Ectodermal cell (in vitro differentiated cells): Measurements from ENCODE around the gene DPH7.

Experiments
- H3K27ac ChIP-seq: 2 replicates; pipeline ENCODE4 v1.7.0; 2013; ENCODE audit warnings: mild to moderate bottlenecking, low read depth, low read length; ENCODE audit not compliant: insufficient read depth, poor library complexity, severe bottlenecking
- H3K27me3 ChIP-seq: 2 replicates; pipeline ENCODE4 v1.7.0; 2013; ENCODE audit warnings: mild to moderate bottlenecking, low read length; ENCODE audit not compliant: insufficient read depth, control insufficient read depth, poor library complexity, severe bottlenecking
- H3K36me3 ChIP-seq: one replicate; pipeline ENCODE4 v1.7.0; 2013; ENCODE audit warnings: low read length; ENCODE audit not compliant: control insufficient read depth, insufficient read depth
- H3K4me1 ChIP-seq: one replicate; pipeline ENCODE4 v1.7.0; 2013; ENCODE audit warnings: low read length; ENCODE audit not compliant: control insufficient read depth, insufficient read depth
- H3K4me3 ChIP-seq: 2 replicates; pipeline ENCODE4 v1.7.0; 2013; ENCODE audit warnings: low read depth, low read length, control low read depth; ENCODE audit not compliant: insufficient read depth
- H3K9me3 ChIP-seq: 2 replicates; pipeline ENCODE4 v1.7.0; 2013; ENCODE audit warnings: mild to moderate bottlenecking, low read length, moderate library complexity; ENCODE audit not compliant: control insufficient read depth
- WGBS, 2 experiments: methylation state at CpG; one replicate each; pipeline ENCODE4 v1.1.7; 2013; ENCODE audit warnings: missing lambda C conversion rate in 2 of 2; 5-methylcytosine and 5-hydroxymethylcytosine counted together

Gene DPH7

GRCh38 chr9:137509198-137509597 lies 69.5 kb downstream of the DPH7 start:
- 89 to 93% methylated on average over 14 of the region's 14 CpGs for WGBS, 2 experiments
- H3K27ac ChIP-seq: no peak overlapping the region
- no peak overlapping the region for H3K4me3 ChIP-seq
- H3K27me3 ChIP-seq: no peaks in the 10 kb centered on the region
- H3K36me3 ChIP-seq: no peaks in the 10 kb centered on the region
- H3K9me3 ChIP-seq: no peaks in the 10 kb centered on the region
- H3K4me1 ChIP-seq: no peaks in the 10 kb centered on the region

DNA sequence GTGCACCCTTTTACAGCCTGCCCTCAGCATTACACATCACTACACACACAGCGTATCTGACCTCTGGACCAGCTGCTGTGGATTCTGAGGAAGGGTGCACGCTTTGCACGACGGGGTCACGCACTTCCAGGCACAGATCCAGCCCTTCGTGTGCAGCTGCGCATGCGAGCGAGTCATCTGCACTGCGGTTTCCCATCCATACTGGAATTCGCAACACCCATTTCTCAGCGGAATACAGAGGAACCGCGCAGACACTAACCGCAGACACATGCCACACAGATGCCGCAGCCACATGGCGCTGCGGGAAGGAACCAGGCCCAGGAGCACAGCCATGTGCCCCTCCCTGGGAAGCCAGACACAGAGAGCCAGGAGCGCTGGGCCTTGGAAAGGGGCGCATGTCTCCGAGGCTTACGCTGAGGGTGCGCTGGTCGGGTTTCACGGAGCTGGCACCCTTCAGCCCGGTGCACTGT lies 72.0 kb downstream of the DPH7 start:
- WGBS, 2 experiments: 94% methylated on average over 26 of the region's 26 CpGs
- no peak overlapping the region for H3K4me3 ChIP-seq
- no peaks in the 10 kb centered on the region for H3K27me3 ChIP-seq
- H3K4me1 ChIP-seq: no peaks in the 10 kb centered on the region
- no peak overlapping the region for H3K27ac ChIP-seq
- H3K36me3 ChIP-seq: no peaks in the 10 kb centered on the region
- H3K9me3 ChIP-seq: no peaks in the 10 kb centered on the region

DNA sequence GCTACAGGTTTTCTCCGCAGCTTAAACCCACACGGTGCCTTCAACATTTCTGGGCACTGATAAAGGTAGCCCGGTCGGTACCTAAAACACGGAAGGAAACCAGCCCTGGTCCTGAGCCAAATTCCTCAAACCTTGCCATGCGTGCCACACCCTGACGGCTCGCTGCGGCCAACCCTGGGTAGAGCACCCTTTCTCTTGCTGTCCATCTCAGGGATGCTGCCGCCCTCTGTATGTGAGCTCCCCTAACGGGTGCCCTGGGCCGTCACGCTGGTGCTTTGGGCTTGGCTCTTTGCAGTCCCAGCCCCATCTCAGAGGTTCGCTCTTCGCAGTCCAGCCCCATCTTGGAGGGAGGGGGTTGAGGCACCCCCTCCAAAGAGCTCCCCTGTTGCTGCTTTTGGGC lies 72.5 kb downstream of the DPH7 start:
- Histone ChIP-seq H3K27me3 (no peaks in the 10 kb centered on the region), H3K27ac (no peak overlapping the region), H3K4me3 (no peak overlapping the region), H3K36me3 (no peaks in the 10 kb centered on the region), H3K4me1 (no peaks in the 10 kb centered on the region), H3K9me3 (no peaks in the 10 kb centered on the region)
- WGBS, 2 experiments: 90 to 91% methylated on average over 15 of the region's 15 CpGs

DNA sequence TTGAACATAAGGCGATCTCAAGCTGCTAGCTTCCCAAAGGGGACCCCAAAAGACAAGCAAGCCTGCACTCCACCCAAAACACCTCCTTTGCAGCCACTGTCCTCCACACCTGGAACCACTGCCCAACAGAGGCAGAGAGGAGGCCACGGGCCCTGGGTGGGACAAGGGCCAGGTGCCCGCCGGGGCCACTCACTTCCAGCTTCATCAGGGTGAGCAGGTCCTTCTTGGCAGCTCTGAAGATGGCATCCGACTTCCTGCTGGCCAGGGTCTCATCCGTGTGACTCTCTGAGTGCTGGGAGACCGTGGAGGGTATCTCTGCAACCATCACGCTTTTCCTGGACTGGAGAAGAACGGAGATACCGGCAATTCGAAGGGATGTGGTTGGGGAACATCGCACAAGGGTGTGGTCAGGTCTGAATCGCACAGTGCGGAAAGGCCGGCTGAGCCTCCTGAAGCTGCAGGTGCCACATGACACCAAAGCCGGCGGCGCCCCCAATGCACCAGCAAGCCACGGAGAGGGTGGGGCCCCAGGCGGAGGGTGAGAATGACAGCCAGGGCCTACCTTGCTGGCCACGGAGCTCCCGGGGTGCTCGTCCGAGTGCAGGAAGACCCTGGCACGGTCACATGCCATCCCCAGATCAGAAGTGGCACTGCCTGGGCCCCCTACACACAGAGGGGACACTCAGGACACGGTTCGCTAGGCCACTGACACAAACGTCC lies 73.1 kb downstream of the DPH7 start:
- no peaks in the 10 kb centered on the region for H3K27me3 ChIP-seq
- no peaks in the 10 kb centered on the region for H3K9me3 ChIP-seq
- H3K27ac ChIP-seq: no peak overlapping the region
- H3K4me1 ChIP-seq: no peaks in the 10 kb centered on the region
- WGBS, 2 experiments: 92 to 93% methylated on average over 28 of the region's 28 CpGs
- H3K36me3 ChIP-seq: no peaks in the 10 kb centered on the region
- H3K4me3 ChIP-seq: no peak overlapping the region
